NCI-H1417 (cell line): Measurements from ENCODE around the gene CCNL1.

ENCODE experiments used
- DNase-seq, 3 experiments: peaks; one replicate each; lab custom pipeline; 2025; lab: John Stamatoyannopoulos, UW

CCNL1 gene

DNA sequence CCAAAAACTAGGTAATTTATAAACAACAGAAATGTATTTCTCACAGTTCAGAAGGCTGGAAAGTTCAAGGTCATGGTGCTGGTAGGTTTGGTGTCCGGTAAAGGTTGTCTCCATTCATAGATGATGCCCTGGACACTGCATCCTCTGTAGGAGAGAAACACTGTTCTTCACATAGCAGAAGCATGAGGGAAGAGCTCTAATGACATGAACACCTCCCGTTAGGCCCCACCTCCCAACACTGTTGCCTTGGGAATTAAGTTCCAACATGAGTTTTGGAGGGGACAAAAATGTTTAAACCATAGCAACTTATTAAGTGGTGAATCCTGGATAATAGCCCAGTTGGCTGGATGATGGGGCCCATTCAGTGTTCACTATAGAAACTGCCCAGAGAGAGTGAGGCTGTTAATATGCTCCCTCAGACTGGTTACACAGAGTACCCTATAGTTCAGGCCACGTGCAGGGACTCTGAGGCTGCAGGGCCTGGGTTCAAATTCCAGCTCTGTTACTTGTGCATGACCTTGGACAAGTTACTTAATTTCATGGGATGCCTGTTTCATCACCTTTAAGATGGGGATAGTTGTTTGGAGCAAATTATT, 37.0 kb downstream of the CCNL1 start:
- DNase-seq = no peak

DNA sequence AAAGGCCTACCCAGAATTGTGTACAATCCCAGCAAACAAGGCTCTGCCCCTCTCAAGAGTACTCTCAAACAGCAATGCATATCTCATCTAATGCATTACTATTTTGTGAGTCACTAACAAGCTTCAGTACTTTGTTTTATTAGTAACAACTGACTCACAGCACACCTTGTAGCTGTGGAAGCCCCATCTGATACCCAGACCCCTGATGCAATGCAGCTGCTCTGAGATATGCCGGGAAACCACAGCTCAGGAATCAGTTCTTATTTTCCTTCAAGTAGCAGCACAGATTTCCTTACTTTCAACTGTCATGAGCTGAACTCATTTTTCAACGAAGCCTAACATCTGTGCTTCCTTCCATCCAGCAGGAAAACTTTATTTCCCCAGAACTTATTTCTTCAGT, 37.8 kb downstream of the CCNL1 start:
- no peak for DNase-seq

DNA sequence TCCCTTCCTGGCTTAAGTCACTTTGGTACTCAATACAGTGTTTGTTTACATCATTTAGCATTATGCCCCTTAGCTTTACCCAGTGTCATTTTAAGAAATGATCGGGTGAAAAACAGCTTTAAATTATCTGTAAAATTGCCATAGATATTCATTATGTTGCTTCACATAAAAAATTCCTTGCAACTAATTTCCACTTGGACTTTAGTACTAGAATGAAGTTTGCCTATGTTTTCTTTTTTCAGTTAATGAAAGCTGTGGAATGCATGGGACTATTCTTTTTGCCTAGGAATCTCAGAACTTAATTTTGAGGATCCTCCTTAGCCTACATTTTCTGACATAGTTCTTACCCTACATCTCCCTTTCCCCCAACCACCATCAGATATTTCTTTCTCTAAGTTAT, 38.4 kb downstream of the CCNL1 start:
- no peak for DNase-seq

DNA sequence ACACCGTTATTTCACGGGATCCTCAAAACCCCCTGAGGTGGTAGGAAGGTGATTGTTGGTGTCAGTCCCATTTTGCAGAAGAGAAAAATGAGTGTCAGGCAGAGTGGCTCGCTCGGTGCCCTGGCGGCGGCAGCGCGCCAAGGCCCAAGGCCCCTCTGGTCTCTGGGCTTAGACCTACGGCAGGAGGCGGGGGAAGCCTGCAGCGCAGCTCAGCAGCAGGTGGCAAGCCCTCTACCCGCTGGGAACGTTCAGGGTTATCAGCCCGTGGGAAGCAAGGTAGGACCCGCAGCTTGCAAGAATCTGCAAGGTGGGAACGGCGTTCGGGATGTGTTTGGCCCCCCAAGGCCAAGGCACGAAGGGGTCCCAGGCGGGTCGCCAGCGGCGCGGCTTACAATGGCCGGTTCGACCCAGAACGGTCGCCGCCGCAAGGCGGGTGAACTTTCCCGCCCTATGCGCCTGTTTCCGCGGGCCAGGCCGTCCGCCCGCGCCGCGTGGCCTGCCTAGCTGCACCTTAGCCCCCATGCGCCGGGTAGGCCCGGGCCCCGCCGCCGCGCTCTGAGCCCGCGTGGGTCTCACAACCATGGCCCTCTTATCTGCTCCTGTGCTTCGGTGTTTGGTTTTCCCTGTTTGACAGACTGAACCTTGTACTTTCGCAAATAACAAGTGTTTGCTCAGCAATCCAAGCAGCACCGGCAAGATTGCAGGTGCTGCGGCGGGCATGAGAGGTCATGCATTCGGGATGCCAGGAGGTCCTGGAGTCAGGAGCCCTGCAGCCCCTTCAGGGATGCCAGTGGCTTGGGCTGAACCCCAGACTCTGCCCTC, 39.7 kb downstream of the CCNL1 start:
- peak in 1 of 3 experiments; percentile 13 for DNase-seq

DNA sequence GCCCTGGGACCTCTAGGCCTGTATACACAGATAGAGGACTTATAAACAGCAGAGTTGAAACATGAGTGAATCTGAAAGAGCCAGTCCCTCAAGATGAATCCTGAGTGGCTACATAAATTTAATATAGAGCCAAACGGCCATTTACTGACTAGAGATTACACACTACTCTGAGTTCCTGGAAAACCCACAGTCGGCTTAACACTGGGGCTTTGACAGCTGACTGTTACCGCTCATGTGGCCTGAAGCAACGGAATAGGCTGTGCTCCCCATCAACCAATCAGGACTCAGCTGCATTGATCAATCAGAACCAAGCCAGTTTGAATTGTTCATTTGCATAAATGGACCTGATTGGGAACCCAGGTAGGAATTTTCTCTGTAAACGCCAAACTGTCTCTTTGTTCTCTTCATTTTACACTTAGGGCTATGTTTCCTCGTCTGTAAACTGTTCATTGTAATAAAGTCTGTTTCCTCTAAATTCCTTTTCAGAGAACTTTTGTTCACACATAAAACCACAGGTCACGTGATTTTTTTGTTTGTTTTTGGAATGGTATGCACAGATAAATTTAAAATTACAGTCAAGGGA, 40.5 kb downstream of the CCNL1 start:
- no peak for DNase-seq

DNA sequence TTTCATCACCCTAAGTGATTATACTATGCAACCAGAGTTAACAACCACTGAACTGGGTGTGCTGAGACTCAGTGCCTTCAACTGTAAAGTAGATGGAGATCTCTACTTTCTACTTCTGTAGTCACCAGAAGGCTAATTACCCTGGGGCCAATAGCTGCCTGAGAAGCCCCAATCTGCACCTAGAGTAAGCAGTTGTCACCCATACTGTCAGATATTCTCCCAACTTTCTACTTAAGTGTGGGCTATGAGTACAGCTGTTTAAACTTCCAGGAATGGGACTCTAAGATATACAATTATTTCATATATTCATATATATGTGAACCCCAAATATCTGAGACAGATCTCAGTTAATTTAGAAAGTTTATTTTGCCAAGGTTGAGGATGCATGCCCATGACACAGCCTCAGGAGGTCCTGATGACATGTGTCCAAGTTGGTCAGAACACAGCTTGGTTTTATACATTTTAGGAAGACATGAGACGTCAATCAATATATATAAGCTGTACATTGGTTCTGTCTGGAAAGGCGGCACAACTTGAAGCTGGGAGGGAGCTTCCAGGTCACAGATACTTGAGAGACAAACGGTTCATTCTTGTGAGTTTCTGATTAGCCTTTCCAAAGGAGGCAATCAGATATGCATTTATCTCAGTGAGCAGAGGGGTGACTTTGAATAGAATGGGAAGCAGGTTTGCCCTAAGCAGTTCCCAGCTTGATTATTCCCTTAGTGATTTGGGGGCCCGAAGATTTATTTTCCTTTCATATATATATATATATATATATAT, 41.9 kb downstream of the CCNL1 start:
- no peak for DNase-seq

DNA sequence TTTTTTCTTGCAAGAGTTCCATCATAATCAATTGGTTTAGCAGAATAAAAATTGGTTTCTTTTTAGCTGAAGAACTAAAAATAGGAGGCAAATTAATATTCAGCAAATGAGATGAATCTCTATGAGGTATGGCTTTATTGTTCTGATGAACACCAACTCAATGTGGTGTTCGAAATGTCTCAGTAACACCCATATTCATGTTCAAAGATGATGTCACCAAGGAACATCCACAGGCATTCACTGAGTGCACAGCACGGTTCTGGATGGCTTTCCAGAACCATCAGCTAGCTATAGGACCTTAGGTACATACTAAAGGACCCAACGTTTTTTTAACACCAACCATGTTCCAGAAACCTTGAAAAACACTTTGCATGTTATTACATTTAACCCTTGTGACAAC, 42.7 kb downstream of the CCNL1 start:
- DNase-seq = no peak

DNA sequence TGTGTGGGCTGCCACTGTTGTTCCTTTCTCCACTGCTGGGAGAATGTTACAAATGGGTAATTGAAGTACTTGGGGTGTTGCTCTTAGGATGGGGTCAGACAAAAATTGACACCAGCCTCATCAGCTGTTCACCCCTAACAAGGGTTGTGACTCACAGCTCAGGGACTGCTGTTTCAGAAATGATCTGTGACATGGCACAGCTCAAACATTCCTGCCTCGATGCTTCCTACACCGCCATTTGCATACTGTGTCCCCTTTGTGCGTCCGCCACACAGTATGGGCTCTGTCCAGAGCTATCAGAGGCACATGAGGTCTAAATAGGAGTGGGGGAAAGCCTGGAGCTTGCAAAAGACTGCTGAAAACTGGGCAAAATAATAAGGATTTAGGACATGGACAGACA, 43.9 kb downstream of the CCNL1 start:
- DNase-seq = no peak

DNA sequence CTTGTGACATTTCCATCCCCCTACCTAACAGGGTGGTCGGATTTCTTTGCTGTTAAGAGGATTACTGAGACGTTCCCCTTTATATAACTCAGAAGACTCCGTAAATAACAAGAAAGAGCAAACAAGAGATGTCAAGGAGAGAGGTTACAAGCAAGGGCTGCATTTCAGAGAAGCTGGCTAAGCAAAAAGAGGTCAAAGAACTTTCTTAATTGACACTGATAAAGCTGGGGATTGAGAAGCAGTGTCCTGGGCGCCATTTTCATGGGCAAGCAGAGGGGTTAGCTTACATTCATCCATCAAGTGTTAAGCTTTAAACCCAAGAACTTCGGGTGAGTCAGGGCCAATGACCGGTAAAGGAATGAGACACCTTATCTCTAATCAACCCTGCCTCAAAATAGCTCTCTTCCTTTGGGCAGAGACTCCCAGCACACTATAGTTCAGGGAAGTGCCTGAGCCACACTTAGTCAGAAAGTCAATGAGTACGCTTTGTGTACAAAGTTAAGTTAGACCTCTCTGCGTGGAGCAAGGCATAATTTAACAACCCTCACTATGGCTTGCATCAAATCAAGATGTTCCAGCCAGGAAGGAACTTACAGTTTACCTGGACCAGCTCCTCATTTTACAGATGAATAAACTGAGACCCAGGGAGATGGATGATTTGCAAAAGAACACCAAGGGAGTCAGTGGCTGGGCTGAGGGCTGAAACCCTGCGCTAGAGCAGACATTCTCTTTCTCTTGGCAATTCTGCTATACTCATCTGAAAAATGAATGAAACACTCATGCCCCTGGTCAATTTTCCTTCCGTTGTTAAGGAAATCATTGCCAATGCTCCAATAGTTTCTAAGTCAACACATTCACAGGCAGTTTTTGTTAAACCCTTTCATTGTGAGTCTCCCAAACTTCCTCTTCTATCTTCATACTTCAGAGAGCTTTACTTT, 44.6 kb downstream of the CCNL1 start:
- DNase-seq = no peak

DNA sequence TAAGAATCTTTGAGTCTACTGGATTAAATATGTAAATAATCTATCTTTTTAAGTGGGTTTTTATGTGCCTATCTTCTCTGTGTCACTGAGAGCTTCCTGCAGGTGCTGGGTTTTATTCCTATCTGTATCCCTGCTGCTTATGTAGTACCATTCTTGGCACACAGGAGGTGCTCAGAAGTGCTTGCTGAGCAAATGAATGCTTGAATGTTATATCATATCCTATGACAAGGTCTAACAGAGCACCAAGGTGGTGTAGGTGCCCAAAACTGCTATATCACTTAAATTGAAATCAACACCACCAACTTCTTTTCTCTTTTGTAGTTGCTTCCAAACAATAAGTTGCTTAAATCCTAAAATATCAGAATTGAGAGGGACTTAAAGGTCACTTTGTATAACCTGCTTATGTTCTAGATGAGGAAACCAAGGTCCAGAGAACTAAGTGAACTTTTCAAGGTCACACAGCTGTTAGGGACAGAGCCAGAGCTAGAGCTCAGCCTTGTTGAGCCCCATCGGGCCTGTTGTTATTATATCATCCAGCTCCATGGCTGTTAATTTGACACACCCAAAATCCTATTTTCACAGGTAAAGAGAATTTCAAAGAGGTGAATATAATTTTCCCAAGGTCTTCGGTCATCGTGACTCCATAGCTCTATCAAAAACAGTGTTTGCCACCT, 46.0 kb downstream of the CCNL1 start:
- DNase-seq = peak in 1 of 3 experiments; percentile 28

DNA sequence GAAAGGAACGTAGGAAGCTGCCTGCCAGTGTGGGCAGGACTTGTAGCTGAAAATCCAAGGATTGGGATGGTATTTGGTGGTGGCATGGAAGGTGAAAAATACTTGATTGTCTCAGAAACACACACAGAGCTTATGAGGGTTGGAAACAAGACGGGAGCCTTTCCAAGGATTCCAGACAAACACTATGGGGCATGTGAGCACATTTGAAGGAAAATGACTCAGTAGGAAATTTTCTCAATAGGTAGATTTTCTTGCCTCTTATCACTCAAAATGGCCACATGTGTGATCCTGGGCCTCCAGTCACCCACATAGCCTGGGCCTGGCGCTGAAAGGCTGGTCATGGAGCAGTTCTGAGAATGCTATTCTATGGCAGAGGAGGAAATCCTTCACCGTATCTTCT, 47.4 kb downstream of the CCNL1 start:
- no peak for DNase-seq

DNA sequence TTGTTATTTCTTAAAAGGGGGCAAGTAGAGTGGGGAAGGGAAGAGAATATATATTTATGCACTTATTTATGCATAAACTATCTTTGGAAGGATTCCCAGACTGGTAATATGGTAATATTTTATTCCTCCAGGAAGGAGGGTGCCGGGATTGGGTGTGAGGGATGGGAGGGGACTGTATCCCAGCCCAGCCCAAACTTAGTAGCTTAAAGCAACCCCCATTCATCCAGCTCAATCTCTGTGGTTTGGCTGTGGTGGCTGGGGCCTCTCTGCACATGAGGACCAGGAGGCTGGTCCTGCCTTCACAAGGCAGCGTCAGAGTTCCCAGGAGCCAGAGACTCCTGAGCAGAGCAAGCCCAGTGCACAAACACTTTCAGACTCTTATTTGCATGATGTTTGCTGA, 48.4 kb downstream of the CCNL1 start:
- no peak for DNase-seq

DNA sequence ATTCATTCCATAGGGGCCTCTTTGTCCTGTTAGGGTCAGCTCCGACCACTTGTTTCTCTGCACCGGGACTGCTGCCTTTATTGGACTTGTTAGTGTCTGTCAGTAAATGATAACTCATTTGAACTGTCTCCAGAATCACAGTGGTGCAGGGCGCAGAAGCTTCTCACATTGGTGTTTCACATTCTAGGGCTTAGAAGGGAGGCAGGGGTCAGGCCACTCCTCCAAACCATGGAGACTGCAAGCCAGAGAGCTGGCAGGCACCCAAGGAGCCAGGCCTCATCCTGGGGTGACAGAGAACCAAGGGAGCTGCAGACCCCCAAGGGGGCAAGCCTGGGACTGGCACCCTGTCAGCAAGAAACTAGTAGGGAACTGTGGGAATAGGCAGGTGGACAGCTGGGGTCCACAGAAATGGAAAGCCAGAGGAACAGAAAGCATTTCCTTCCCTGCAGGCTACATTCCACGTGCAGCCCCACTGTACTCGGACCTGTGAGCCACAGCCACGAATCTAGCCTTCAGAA, 49.1 kb downstream of the CCNL1 start:
- DNase-seq = no peak

DNA sequence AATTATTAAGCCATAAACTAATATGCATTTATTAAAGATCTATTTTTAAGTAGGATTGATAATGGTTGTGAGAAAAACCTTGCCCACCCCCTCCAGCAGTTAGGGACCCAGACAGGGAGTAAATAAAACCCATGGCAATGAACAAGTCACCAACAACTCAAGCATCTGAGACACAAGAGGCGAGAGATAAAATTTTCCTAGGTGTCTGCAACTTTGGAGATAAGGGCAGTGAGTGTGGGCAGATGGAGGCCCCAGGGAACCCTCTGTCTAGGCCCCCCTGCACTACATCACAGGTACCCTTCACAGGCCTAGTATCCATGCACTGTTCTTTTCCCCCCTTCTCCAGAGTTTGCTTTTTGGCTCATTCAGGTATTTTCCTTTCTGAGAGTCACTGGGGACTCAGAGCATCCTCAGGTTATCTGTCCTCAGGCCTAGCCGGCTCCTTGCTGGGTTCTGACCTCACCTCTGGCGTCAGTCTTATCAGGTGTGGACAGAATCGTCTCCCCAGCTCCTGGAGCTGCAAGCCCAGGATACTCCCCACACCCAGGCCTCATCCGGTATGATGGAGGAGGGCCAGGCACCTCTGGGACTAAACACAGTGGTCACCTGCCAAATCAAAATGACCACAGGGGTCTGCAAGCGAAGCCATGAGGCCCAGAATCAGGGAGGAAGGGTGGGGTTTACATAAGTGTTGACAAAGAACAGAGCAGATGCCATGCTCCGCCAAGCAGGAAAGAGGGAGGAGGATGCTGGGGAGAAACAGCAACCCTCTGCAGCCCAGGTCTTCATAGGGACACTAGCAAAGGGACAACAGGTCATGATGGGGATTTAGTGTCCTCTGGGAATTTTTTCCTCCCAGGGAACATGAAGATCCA, 50.4 kb downstream of the CCNL1 start:
- DNase-seq = peak in 1 of 3 experiments; percentile 46

DNA sequence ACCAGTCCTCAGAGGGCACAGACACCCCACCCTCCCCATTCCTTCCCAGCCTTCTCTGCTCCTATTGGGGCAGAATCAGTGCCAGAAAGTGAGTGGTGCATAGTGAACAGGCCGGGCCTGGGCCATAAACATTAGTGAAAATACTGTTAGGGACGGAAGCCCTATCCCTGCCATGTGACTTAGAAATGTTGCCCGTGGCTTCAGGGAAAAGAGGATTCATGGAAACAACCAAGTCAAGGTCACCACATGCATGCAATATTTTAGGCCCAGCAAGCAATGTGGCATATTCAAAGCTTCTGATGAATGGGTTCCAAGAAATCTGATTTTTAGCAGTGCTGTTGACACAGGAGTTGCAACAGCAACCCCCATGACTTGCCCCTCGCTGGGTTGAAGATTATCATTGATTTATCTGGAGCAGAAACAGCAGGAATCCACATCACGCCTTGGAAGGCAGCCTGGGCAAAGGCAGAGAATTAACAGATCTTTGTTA, 52.3 kb downstream of the CCNL1 start:
- peak in 2 of 3 experiments; percentile 49 to 79 for DNase-seq

DNA sequence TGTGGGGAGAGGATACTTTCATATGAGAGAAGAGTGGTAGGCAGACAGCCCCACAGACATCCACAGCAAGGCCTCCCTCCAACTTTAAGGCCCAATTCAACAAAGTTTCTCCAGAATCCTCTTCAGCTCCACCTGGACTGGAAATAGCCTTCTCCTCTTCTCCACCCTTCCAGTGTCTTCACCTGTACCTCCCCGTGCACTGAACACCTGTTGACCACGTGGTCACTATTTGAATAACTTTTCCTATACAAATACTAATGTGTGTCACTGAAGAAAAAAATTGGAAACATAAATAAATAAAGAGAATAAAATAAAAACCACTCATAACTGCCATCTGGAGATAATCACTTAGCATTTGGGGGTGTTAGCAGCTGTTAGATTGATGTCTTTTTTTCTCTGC, 52.9 kb downstream of the CCNL1 start:
- peak in 2 of 3 experiments; percentile 56 to 68 for DNase-seq

DNA sequence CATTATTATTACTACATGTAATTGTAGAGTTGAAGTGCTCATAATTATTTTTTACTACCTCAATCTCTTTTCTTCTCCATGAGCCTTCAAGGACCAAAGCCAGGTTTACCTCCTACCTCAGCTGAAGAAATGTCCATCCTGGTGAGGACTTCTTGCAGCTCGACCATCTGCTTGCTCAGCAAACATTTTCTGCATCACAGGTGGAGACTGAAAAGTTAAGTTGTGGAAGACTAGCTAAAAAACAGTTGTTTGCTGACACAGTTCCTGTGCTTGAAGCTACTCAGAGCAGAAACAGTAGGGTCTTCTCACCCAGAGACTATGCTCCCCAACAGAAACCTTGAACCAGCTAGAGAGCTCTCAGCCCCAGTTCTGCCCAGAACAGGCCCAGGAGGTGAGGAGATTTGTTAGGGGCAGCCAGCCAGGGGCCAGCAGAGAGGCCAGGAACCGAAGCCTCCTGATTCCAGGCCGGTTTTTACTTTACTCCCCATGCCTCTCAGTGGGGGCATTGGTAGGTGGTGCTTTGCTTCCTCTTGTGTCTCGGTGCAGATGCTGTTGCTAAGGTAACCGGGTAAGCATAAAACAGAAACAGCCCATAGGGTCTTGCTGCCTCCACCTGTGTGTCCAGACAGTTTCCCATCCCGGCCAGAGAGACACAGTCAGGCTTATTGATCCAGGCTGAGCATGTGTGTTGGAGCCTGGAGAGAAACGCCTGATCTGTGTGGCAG, 54.9 kb downstream of the CCNL1 start:
- peak; percentile 56 to 98 (median 92) for DNase-seq

DNA sequence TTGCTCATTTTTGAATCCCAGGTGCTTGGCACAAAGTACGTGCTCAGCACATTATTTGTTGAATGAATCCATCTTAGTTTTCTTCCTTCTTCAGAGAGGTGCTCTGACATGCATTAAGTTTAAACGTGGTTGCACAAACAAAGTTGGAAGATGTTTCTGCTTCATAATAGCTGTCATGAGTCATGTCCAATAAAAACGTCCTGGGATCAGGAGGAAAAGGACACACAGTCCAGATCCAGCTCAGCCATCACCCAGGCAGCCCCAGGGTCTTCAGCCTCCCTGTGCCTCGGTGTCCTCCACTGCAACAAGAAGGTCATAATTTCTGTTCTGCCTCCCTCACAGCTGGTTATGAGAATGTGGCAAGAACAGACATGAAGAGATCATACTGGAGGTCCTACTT, 55.4 kb downstream of the CCNL1 start:
- DNase-seq = no peak

DNA sequence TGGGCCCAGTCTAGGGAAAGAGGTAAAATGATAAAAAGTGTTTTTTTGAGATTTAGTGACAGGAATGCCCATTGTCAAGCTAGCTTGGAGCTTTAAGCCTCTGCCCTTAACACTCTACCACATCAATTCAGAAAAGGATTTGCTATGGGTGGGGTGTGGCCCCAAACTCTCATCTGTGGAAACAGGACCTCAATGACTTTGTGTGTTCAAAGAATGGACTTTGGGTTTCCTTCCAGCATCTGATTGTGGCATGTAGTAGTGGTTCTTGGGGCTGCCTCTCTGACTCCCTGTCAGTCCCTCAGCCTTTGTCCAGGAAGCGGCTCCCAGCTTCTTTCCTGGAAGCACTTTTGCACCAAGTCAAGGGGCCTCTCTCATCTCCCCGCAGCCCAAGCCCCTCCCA, 56.1 kb downstream of the CCNL1 start:
- DNase-seq = no peak
